ENCODE data around the gene LMLN. TPM values are rescaled to one million over a fixed set of nuclear protein-coding genes. Genes with fewer than 3 reads are reported as not detected.

The LMLN gene
- total RNA-seq, 1 donor from 2014 or later, result 7.7 TPM

- H3K9me3 Mint-ChIP-seq (ENCODE audit: low read depth), result no peaks in the 10 kb centered on the region
- no peak overlapping the region for H3K4me3 Mint-ChIP-seq (ENCODE audit: unreplicated experiment)
- peaks cover 16% of the 10 kb centered on the region for H3K4me1 Mint-ChIP-seq (ENCODE audit: low read depth)
- DNase-seq (ENCODE audit: low spot score), result no peak
- H3K27ac Mint-ChIP-seq (ENCODE audit: unreplicated experiment), result no peak overlapping the region
- H3K36me3 Mint-ChIP-seq (ENCODE audit: low read depth), result no peaks in the 10 kb centered on the region
- TF ChIP-seq CTCF (IDR thresholded peaks at IDR 0.05), result no peak
- H3K27me3 Mint-ChIP-seq (ENCODE audit: low read depth), result peaks cover 5% of the 10 kb centered on the region
These were observed 107.4 kb downstream of the LMLN start for GRCh38 chr3:198067416-198067815.

GRCh38 chr3:198070871-198071270, 110.9 kb downstream of the LMLN start:
- no peak for TF ChIP-seq CTCF (IDR thresholded peaks at IDR 0.05)
- no peaks in the 10 kb centered on the region for H3K9me3 Mint-ChIP-seq (ENCODE audit: low read depth)
- H3K4me3 Mint-ChIP-seq (ENCODE audit: unreplicated experiment), result no peak overlapping the region
- DNase-seq (ENCODE audit: low spot score), result no peak
- no peaks in the 10 kb centered on the region for H3K36me3 Mint-ChIP-seq (ENCODE audit: low read depth)
- H3K27me3 Mint-ChIP-seq (ENCODE audit: low read depth), result peaks cover 18% of the 10 kb centered on the region
- no peak overlapping the region for H3K27ac Mint-ChIP-seq (ENCODE audit: unreplicated experiment)
- H3K4me1 Mint-ChIP-seq (ENCODE audit: low read depth), result peaks cover 14% of the 10 kb centered on the region

- H3K36me3 Mint-ChIP-seq (ENCODE audit: low read depth), result no peaks in the 10 kb centered on the region
- no peak overlapping the region for H3K4me3 Mint-ChIP-seq (ENCODE audit: unreplicated experiment)
- H3K9me3 Mint-ChIP-seq (ENCODE audit: low read depth), result no peaks in the 10 kb centered on the region
- DNase-seq (ENCODE audit: low spot score), result no peak
- TF ChIP-seq CTCF (IDR thresholded peaks at IDR 0.05), result peak; percentile 48
- H3K4me1 Mint-ChIP-seq (ENCODE audit: low read depth), result peaks cover 14% of the 10 kb centered on the region
- H3K27ac Mint-ChIP-seq (ENCODE audit: unreplicated experiment), result peak overlapping the region; percentile 77
- peaks cover 25% of the 10 kb centered on the region for H3K27me3 Mint-ChIP-seq (ENCODE audit: low read depth)
These were observed 111.7 kb downstream of the LMLN start for GRCh38 chr3:198071602-198072287.

- no peak for TF ChIP-seq CTCF (IDR thresholded peaks at IDR 0.05)
- H3K9me3 Mint-ChIP-seq (ENCODE audit: low read depth), result no peaks in the 10 kb centered on the region
- no peak for DNase-seq (ENCODE audit: low spot score)
- H3K4me1 Mint-ChIP-seq (ENCODE audit: low read depth), result peaks cover 10% of the 10 kb centered on the region
- no peak overlapping the region for H3K27ac Mint-ChIP-seq (ENCODE audit: unreplicated experiment)
- no peaks in the 10 kb centered on the region for H3K36me3 Mint-ChIP-seq (ENCODE audit: low read depth)
- peaks cover 50% of the 10 kb centered on the region for H3K27me3 Mint-ChIP-seq (ENCODE audit: low read depth)
- no peak overlapping the region for H3K4me3 Mint-ChIP-seq (ENCODE audit: unreplicated experiment)
These were observed 116.8 kb downstream of the LMLN start for GRCh38 chr3:198076722-198077308.

- peaks cover 3% of the 10 kb centered on the region for H3K4me1 Mint-ChIP-seq (ENCODE audit: low read depth)
- H3K27me3 Mint-ChIP-seq (ENCODE audit: low read depth), result peaks cover 63% of the 10 kb centered on the region
- TF ChIP-seq CTCF (IDR thresholded peaks at IDR 0.05), result no peak
- H3K36me3 Mint-ChIP-seq (ENCODE audit: low read depth), result no peaks in the 10 kb centered on the region
- no peak overlapping the region for H3K27ac Mint-ChIP-seq (ENCODE audit: unreplicated experiment)
- no peaks in the 10 kb centered on the region for H3K9me3 Mint-ChIP-seq (ENCODE audit: low read depth)
- DNase-seq (ENCODE audit: low spot score), result peak; percentile 84
- peak overlapping the region; percentile 77 for H3K4me3 Mint-ChIP-seq (ENCODE audit: unreplicated experiment)
These were observed 119.9 kb downstream of the LMLN start for GRCh38 chr3:198079771-198080520.

All from chondrocyte (in vitro differentiated cells).